ENCODE results near the gene DCAF6.

DCAF6 gene

DNA sequence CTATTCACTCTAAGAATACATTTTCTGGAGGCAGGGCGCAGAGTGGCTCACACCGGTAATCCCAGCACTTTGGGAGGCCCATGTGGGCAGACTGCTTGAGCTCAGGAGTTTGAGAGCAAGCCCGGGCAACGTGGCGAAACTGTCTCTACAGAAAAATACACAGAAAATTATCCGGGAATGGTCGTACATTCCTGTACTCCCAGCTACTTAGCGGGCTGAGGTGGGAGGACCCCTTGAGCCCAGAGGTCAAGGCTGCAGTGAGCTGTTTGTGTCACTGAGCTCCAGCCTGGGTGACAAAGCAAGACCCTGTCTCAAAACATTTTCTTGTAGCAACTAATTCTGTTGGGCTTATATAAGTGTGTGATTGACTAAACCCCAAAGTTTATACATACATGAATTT lies 169.8 kb downstream of the DCAF6 start:
- DNase-seq (ENCODE audit: low spot score), result no peak

DNA sequence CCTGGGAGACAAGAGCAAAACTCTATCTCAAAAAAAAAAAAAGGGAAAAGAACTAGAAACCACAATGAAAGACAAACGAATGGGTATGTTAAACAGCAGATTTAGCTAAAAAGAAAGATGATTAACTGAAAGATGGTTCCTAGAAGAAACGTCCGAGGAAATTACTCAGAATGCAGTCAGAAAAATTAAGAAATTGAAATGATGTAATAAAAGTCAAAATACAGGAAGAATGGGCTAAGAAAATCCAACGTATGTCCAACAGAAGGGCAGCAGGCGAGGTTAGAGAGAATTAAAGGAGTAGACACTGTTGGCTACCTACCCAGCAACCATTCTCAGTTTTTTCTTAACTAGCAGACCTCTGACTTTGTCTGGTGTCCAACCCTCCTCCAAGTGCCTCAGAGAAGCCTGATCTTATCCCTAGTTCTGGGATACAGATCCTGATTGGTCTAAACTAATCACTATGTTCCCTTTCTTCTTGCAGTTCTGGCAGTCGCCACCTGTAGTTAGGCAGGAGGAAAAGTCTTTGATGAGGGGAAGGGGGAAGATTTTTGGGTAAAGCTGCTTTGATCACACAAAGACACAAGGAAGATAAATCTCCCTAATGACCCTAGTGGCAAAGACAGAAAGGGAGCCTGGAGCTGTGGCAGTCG lies 174.5 kb downstream of the DCAF6 start:
- no peak for DNase-seq (ENCODE audit: low spot score)

- DNase-seq (ENCODE audit: low spot score), result no peak
Measured at GRCh38 chr1:168112673-168113305, 176.3 kb downstream of the DCAF6 start.

DNA sequence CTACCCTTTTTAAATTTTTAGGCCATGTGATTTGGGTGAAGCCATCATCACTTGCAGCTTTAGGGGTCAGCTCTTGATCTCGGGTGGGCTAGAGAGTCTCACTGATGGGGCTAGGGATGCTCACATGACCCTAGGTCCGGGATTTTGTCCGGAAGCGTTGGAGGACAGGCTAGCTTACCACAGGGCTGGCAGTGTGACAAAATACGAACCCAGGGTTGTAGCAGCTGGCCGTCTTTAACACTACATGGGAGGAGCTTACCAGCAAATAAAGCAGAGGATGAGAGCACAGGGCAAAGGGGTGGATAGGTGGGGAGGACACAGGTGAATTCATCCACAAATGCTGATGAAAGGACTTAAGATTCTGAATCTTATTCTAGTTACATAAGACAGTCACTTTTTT lies 178.4 kb downstream of the DCAF6 start:
- DNase-seq (ENCODE audit: low spot score), result no peak

DNA sequence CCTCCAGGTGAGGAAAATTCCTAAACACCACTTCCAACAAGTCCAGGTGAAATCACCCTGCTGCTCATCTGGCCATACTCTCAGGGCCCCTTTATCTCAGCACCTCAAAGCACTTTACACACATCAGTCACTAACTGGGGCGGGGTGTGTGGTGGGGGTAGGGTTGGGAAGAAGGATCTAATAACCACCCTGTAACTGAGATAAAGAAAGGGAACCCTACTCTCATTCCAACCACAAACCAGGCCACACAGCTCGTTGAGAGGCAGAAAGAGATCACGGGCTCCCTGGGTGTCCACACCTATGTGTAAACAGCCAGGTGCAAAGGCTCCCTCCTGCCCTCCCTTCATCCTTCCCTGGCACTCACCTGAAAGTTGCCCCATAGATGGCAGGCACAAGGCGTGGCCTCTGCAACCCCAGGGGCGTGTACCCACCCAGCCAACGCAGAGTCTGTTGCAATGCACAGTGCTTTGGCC lies 179.9 kb downstream of the DCAF6 start:
- no peak for DNase-seq (ENCODE audit: low spot score)

DNA sequence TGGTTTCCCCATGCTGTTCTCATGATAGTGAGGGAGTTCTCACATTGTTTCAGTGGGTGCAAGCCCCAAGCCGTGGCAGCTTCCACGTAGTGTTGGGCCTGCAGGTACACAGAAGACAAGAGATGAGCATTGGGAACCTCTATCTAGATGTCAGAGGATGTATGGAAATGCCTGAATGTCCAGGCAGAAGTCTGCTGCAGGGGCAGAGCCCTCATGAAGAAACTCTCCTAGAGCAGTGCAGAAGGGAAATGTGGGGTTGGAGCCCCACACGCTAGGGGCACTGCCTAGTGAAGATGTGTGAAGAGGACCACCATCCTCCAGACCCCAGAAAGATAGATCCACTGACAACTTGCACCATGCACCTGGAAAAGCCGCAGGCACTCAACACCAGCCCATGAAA lies 183.3 kb downstream of the DCAF6 start:
- no peak for DNase-seq (ENCODE audit: low spot score)

- no peak for DNase-seq (ENCODE audit: low spot score)
Measured at GRCh38 chr1:168121401-168122011, 185.0 kb downstream of the DCAF6 start.

- no peak for DNase-seq (ENCODE audit: low spot score)
Measured at GRCh38 chr1:168125051-168125450, 188.6 kb downstream of the DCAF6 start.

Data from hematopoietic multipotent progenitor cell treated with erythropoietin and hydrocortisone succinate and interleukin-3 and kit ligand, for 17 days (in vitro differentiated cells).